Lower leg skin (tissue), 4 donors: ENCODE results near the gene SEMA6C. TPM values are rescaled to one million over a fixed set of nuclear protein-coding genes. Genes with fewer than 3 reads are reported as not detected.

ENCODE experiments used
- DNase-seq, 2 donors: peaks; one replicate each; pipeline ENCODE4 v3.0.0-alpha.2; 2019; ENCODE audit warnings: low spot score in 2 of 2
- H3K4me3 ChIP-seq: fragments of 200-600 bp; sonication (generic); 2 replicates; pipeline ENCODE4 v1.5.1; 2017; ENCODE audit warnings: mild to moderate bottlenecking, low read depth; ENCODE audit not compliant: poor library complexity, severe bottlenecking
- POLR2A ChIP-seq, 2 donors: fragments of 450-650 bp; IDR thresholded peaks; one replicate each; pipeline ENCODE4 v1.6.1; 2016 to 2017; ENCODE audit warnings: antibody characterized with exemption in 2 of 2, mild to moderate bottlenecking in 1 of 2, moderate library complexity in 1 of 2
- WGBS, 2 donors: methylation state at CpG; one replicate each; pipeline ENCODE4 v1.1.5; 2018; 5-methylcytosine and 5-hydroxymethylcytosine counted together
- intact Hi-C: fragments of 100-400 bp; cut with DNase I; formaldehyde crosslinking; loops from one replicate; pipeline ENCODE4 v1.15.0; 2023; ENCODE audit warnings: low total_unique reads
- total RNA-seq, 4 donors: library from RNA; depleted of rRNA; stranded (reverse); fragments of >200 nt; gene quantifications; one replicate each; pipeline ENCODE4 v1.1.0, GENCODE V29; 2016
- TF ChIP-seq, protein P1 (sequence below), 3 donors: fragments of 450-650 bp; IDR thresholded peaks; one replicate each; pipeline ENCODE4 v1.5.1; 2016; ENCODE audit warnings: antibody characterized with exemption in 3 of 3, mild to moderate bottlenecking in 3 of 3, moderate library complexity in 2 of 3

Gene SEMA6C
- total RNA-seq, 4 donors from 2014 or later = 9.7 to 30.4 (median 14.3) TPM

- no peak for DNase-seq
- no peak for TF ChIP-seq POLR2A (IDR thresholded peaks at IDR 0.05)
- TF ChIP-seq, protein P1, sequence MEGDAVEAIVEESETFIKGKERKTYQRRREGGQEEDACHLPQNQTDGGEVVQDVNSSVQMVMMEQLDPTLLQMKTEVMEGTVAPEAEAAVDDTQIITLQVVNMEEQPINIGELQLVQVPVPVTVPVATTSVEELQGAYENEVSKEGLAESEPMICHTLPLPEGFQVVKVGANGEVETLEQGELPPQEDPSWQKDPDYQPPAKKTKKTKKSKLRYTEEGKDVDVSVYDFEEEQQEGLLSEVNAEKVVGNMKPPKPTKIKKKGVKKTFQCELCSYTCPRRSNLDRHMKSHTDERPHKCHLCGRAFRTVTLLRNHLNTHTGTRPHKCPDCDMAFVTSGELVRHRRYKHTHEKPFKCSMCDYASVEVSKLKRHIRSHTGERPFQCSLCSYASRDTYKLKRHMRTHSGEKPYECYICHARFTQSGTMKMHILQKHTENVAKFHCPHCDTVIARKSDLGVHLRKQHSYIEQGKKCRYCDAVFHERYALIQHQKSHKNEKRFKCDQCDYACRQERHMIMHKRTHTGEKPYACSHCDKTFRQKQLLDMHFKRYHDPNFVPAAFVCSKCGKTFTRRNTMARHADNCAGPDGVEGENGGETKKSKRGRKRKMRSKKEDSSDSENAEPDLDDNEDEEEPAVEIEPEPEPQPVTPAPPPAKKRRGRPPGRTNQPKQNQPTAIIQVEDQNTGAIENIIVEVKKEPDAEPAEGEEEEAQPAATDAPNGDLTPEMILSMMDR (IDR thresholded peaks at IDR 0.05) = no peak
- H3K4me3 ChIP-seq = no peak overlapping the region
- 43 to 45% methylated on average over 6 of the region's 6 CpGs for WGBS, 2 donors
- intact Hi-C loops = no loop called here
Measured at GRCh38 chr1:151175041-151175741, 28.8 kb upstream of the SEMA6C start.

- intact Hi-C loops = no loop called here
- no peak for DNase-seq
- H3K4me3 ChIP-seq = no peak overlapping the region
- TF ChIP-seq, protein P1 (IDR thresholded peaks at IDR 0.05) = no peak
- no peak for TF ChIP-seq POLR2A (IDR thresholded peaks at IDR 0.05)
- WGBS, 2 donors = 82 to 85% methylated on average over 5 of the region's 5 CpGs
Measured at GRCh38 chr1:151171190-151171589, 24.8 kb upstream of the SEMA6C start.

DNA sequence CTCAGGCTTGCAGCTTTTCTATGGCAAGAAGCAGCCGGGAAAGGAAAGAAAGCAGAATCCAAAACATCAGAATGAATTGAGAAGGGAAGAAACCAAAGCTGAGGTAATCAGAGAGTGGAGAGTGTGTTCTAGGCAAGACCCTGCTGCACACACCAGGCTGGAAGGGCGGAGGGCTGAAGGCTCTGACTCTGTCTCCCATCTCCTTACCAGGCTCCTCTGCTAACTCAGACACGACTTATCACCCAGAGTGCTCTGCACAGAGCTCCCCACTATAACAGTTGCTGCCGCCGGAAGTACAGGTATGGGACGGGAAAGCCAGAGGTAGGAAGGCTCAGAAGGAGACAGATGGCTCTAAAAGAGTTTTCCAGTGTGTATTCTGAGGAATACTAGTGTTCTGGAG lies 20.7 kb upstream of the SEMA6C start:
- intact Hi-C loops = no loop called here
- H3K4me3 ChIP-seq = no peak overlapping the region
- 82 to 89% methylated on average over 6 of the region's 6 CpGs for WGBS, 2 donors
- TF ChIP-seq POLR2A (IDR thresholded peaks at IDR 0.05) = no peak
- TF ChIP-seq, protein P1 (IDR thresholded peaks at IDR 0.05) = no peak
- no peak for DNase-seq

- intact Hi-C loops = no loop called here
- no peak for DNase-seq
- WGBS, 2 donors = 2 to 4% methylated on average over 15 of the region's 15 CpGs
- TF ChIP-seq, protein P1 (IDR thresholded peaks at IDR 0.05) = no peak
- TF ChIP-seq POLR2A (IDR thresholded peaks at IDR 0.05) = no peak
- H3K4me3 ChIP-seq = peak overlapping the region; percentile 65
Measured at GRCh38 chr1:151166505-151166956, 20.1 kb upstream of the SEMA6C start.

GRCh38 chr1:151165738-151166504 lies 19.5 kb upstream of the SEMA6C start, which contains the start of the genes LYSMD1 and SCNM1:
TSS of gene LYSMD1 (minus strand) at chr1:151165902. CDS start at chr1:151165258, 644 bp downstream.
TSS of gene SCNM1 (plus strand) at chr1:151166144. CDS start at chr1:151166153, 9 bp downstream.
- H3K4me3 ChIP-seq = peak within 1 kb of the TSS; percentile 65
- 0 to 1% methylated on average over 38 of the region's 38 CpGs for WGBS, 2 donors
- intact Hi-C loops = no loop called here
- TF ChIP-seq POLR2A (IDR thresholded peaks at IDR 0.05) = no peak
- TF ChIP-seq, protein P1 (IDR thresholded peaks at IDR 0.05) = no peak
- peak; percentile 98 to 99 for DNase-seq
